GM12873 (cell line): ENCODE data around the gene IL16.

ENCODE experiments used
- CTCF ChIP-seq: IDR thresholded peaks from 2 replicates; pipeline ENCODE4 v1.5.1; 2012; ENCODE audit warnings: low read depth, mild to moderate bottlenecking, moderate library complexity, low read length, control low read depth; ENCODE audit not compliant: insufficient read depth; ENCODE audit errors: missing control alignments

The IL16 gene

GRCh38 chr15:81334768-81335435 is 138.2 kb downstream of the IL16 start:
- no peak for TF ChIP-seq CTCF

GRCh38 chr15:81335631-81336030 is 139.0 kb downstream of the IL16 start:
- no peak for TF ChIP-seq CTCF

GRCh38 chr15:81336568-81336967 is 139.9 kb downstream of the IL16 start:
- TF ChIP-seq CTCF = peak; percentile 45

GRCh38 chr15:81337241-81337640 is 140.6 kb downstream of the IL16 start:
- TF ChIP-seq CTCF = no peak

- TF ChIP-seq CTCF = no peak
These were observed 141.1 kb downstream of the IL16 start for GRCh38 chr15:81337713-81338157.

- TF ChIP-seq CTCF = no peak
These were observed 141.7 kb downstream of the IL16 start for GRCh38 chr15:81338170-81339007.

- TF ChIP-seq CTCF = no peak
These were observed 142.6 kb downstream of the IL16 start for GRCh38 chr15:81339321-81339720.
